HUDEP-2 (cell line): ENCODE measurements around the gene CD74.
A peak's percentile ranks its signal among the peaks of the same experiment; 100 is the strongest.
"Not testable (repeated sequence)": the region's sequence is repeated elsewhere in the genome, so short reads cannot be mapped to it uniquely, and the experiment has no call there.

Experiments
- DNase-seq, 76 experiments: peaks; one replicate each; lab custom pipeline; 2025; ENCODE audit not compliant: unreplicated experiment in 76 of 76; lab: John Stamatoyannopoulos, UW

Gene CD74

GRCh38 chr5:150412319-150413175 lies at the start of gene CD74:
Gene CD74 (minus strand): TSS chr5:150412910. CDS start chr5:150412749, 161 bp downstream.
- peak in 5 of 76 experiments; percentile 5 to 25 (median 16) for DNase-seq

GRCh38 chr5:150461231-150461630 lies 48.5 kb upstream of the CD74 start:
- no peak for DNase-seq

GRCh38 chr5:150460781-150461180 lies 48.1 kb upstream of the CD74 start:
- DNase-seq, result no peak

- DNase-seq, result peak in 52 of 76 experiments; percentile 3 to 74 (median 44)
Observed at GRCh38 chr5:150458802-150459557, 46.3 kb upstream of the CD74 start.

- no peak for DNase-seq
Observed at GRCh38 chr5:150457562-150458240, 45.0 kb upstream of the CD74 start.

GRCh38 chr5:150457121-150457520 lies 44.4 kb upstream of the CD74 start:
- no peak for DNase-seq

GRCh38 chr5:150454492-150455229 lies 42.0 kb upstream of the CD74 start:
- DNase-seq, result no peak

- DNase-seq, result not testable (repeated sequence)
Observed at GRCh38 chr5:150454027-150454426, 41.3 kb upstream of the CD74 start.

- no peak for DNase-seq
Observed at GRCh38 chr5:150452914-150453313, 40.2 kb upstream of the CD74 start.

GRCh38 chr5:150451594-150451993 lies 38.9 kb upstream of the CD74 start:
- no peak for DNase-seq

- peak; percentile 8 to 97 (median 86) for DNase-seq
Observed at GRCh38 chr5:150449517-150450339, 37.0 kb upstream of the CD74 start, which contains the start of gene RPS14. Gene RPS14 (minus strand): TSS chr5:150449739. CDS start chr5:150447733, 2,006 bp downstream.

- DNase-seq, result peak in 5 of 76 experiments; percentile 19 to 51 (median 37)
Observed at GRCh38 chr5:150448952-150449516, 36.3 kb upstream of the CD74 start.

- DNase-seq, result peak in 1 of 76 experiments; percentile 22
Observed at GRCh38 chr5:150448334-150448733, 35.6 kb upstream of the CD74 start.

GRCh38 chr5:150447188-150447587 lies 34.5 kb upstream of the CD74 start:
- DNase-seq, result no peak

- DNase-seq, result no peak
Observed at GRCh38 chr5:150446583-150446982, 33.9 kb upstream of the CD74 start.

- DNase-seq, result no peak
Observed at GRCh38 chr5:150446088-150446487, 33.4 kb upstream of the CD74 start.

GRCh38 chr5:150444770-150445169 lies 32.1 kb upstream of the CD74 start:
- no peak for DNase-seq

GRCh38 chr5:150443242-150444075 lies 30.7 kb upstream of the CD74 start:
- peak in 1 of 76 experiments; percentile 27 for DNase-seq
